H9 (cell line): Measurements from ENCODE around the gene SPINT2. TPM values are rescaled to one million over a fixed set of nuclear protein-coding genes. Genes with fewer than 3 reads are reported as not detected.

Experiments used
- DNase-seq: peaks from one replicate; pipeline ENCODE4 v3.0.0-alpha.2; 2017
- H2AFZ ChIP-seq: one replicate; pipeline ENCODE4 v1.6.1; 2013; ENCODE audit warnings: mild to moderate bottlenecking, low read length, control low read depth, moderate library complexity
- H2AK5ac ChIP-seq: 2 replicates; pipeline ENCODE4 v1.6.1; 2013; ENCODE audit warnings: low read length, control low read depth, mixed read lengths; ENCODE audit not compliant: insufficient read length
- H2BK120ac ChIP-seq: one replicate; pipeline ENCODE4 v1.6.1; 2013; ENCODE audit warnings: low read depth, mild to moderate bottlenecking, low read length, control low read depth, inconsistent platforms; ENCODE audit not compliant: poor library complexity, severe bottlenecking
- H2BK12ac ChIP-seq: 2 replicates; pipeline ENCODE4 v1.6.1; 2013; ENCODE audit warnings: low read length, control low read depth, mixed read lengths, low read depth; ENCODE audit not compliant: insufficient read length
- H2BK15ac ChIP-seq: 2 replicates; pipeline ENCODE4 v1.6.1; 2013; ENCODE audit warnings: low read depth, low read length, control low read depth
- H2BK20ac ChIP-seq: one replicate; pipeline ENCODE4 v1.6.1; 2013; ENCODE audit warnings: low read depth, mild to moderate bottlenecking, low read length, control low read depth, inconsistent platforms; ENCODE audit not compliant: poor library complexity, severe bottlenecking
- H2BK5ac ChIP-seq: 2 replicates; pipeline ENCODE4 v1.6.1; 2013; ENCODE audit warnings: low read length, control low read depth, mixed read lengths; ENCODE audit not compliant: insufficient read length
- H3K14ac ChIP-seq: 2 replicates; pipeline ENCODE4 v1.6.1; 2013; ENCODE audit warnings: low read length, control low read depth; ENCODE audit not compliant: insufficient read depth
- H3K18ac ChIP-seq: 2 replicates; pipeline ENCODE4 v1.6.1; 2013; ENCODE audit warnings: low read depth, mild to moderate bottlenecking, mixed read lengths, low read length, control low read depth; ENCODE audit not compliant: insufficient read length
- H3K23ac ChIP-seq: 2 replicates; pipeline ENCODE4 v1.6.1; 2013; ENCODE audit warnings: low read length, control low read depth, mixed read lengths, low read depth; ENCODE audit not compliant: insufficient read length
- H3K23me2 ChIP-seq: 2 replicates; pipeline ENCODE4 v1.6.1; 2013; ENCODE audit warnings: low read depth, mild to moderate bottlenecking, mixed read lengths, low read length, control low read depth; ENCODE audit not compliant: insufficient read length, poor library complexity, severe bottlenecking
- H3K27ac ChIP-seq: 2 replicates; pipeline ENCODE4 v1.5.1; 2013; ENCODE audit warnings: low read length, control low read depth, mixed read lengths, low read depth; ENCODE audit not compliant: insufficient read length
- H3K27me3 ChIP-seq: 2 replicates; pipeline ENCODE4 v1.6.1; 2013; ENCODE audit warnings: low read length, control low read depth, inconsistent platforms; ENCODE audit not compliant: insufficient read depth
- H3K4ac ChIP-seq: 2 replicates; pipeline ENCODE4 v1.6.1; 2013; ENCODE audit warnings: low read depth, mild to moderate bottlenecking, control low read depth, inconsistent platforms, low read length, moderate library complexity
- H3K4me1 ChIP-seq: 2 replicates; pipeline ENCODE4 v1.6.1; 2013; ENCODE audit warnings: low read length, control low read depth, inconsistent platforms; ENCODE audit not compliant: insufficient read depth
- H3K4me2 ChIP-seq: 2 replicates; pipeline ENCODE4 v1.6.1; 2013; ENCODE audit warnings: low read length, control low read depth, mixed read lengths; ENCODE audit not compliant: insufficient read length, insufficient read depth
- H3K56ac ChIP-seq: 2 replicates; pipeline ENCODE4 v1.6.1; 2013; ENCODE audit warnings: low read depth, mild to moderate bottlenecking, mixed read lengths, low read length, control low read depth; ENCODE audit not compliant: insufficient read length
- H3K79me1 ChIP-seq: 2 replicates; pipeline ENCODE4 v1.6.1; 2013; ENCODE audit warnings: low read depth, mild to moderate bottlenecking, moderate library complexity, low read length, control low read depth, inconsistent platforms; ENCODE audit not compliant: insufficient read depth, poor library complexity, severe bottlenecking
- H3K79me2 ChIP-seq: 2 replicates; pipeline ENCODE4 v1.6.1; 2013; ENCODE audit warnings: low read length, control low read depth, inconsistent platforms; ENCODE audit not compliant: insufficient read depth
- H3K9ac ChIP-seq: 2 replicates; pipeline ENCODE4 v1.6.1; 2013; ENCODE audit warnings: low read length, control low read depth, mixed read lengths; ENCODE audit not compliant: insufficient read length; ENCODE audit errors: extremely low read depth
- H3K9me3 ChIP-seq: one replicate; pipeline ENCODE4 v1.6.1; 2013; ENCODE audit warnings: low read depth, low read length, inconsistent platforms; ENCODE audit not compliant: control insufficient read depth
- H3T11ph ChIP-seq: one replicate; pipeline ENCODE4 v1.6.1; 2013; ENCODE audit warnings: mild to moderate bottlenecking, low read length, control low read depth, inconsistent platforms
- H4K20me1 ChIP-seq: one replicate; pipeline ENCODE4 v1.6.1; 2013; ENCODE audit not compliant: control insufficient read depth, insufficient read length, insufficient read depth
- H4K5ac ChIP-seq: 2 replicates; pipeline ENCODE4 v1.6.1; 2013; ENCODE audit warnings: low read depth, mild to moderate bottlenecking, mixed read lengths, low read length, control low read depth; ENCODE audit not compliant: insufficient read length
- H4K8ac ChIP-seq: replicated peaks from 2 replicates; pipeline ENCODE4 v1.6.1; 2013; ENCODE audit warnings: low read length, control low read depth, mixed read lengths, low read depth; ENCODE audit not compliant: insufficient read length
- H4K91ac ChIP-seq: 2 replicates; pipeline ENCODE4 v1.6.1; 2013; ENCODE audit warnings: low read depth, mild to moderate bottlenecking, moderate library complexity, mixed read lengths, low read length, control low read depth; ENCODE audit not compliant: insufficient read length
- H3K27ac Mint-ChIP-seq, 3 experiments: 2 replicates in 2 of 3; 3 replicates in 1 of 3; pipeline ENCODE4 v1.8.0; 2020 to 2021; ENCODE audit warnings: mixed read lengths in 3 of 3, mild to moderate bottlenecking in 1 of 3, moderate library complexity in 1 of 3
- H3K27me3 Mint-ChIP-seq: 2 replicates; pipeline ENCODE4 v1.8.0; 2021; ENCODE audit warnings: low read depth, mild to moderate bottlenecking, moderate library complexity, mixed read lengths
- H3K36me3 Mint-ChIP-seq, 3 experiments: 2 replicates in 2 of 3; 3 replicates in 1 of 3; pipeline ENCODE4 v1.8.0; 2020 to 2021; ENCODE audit warnings: low read depth in 3 of 3, mixed read lengths in 3 of 3; ENCODE audit not compliant: insufficient read depth in 1 of 3
- H3K4me1 Mint-ChIP-seq, 2 experiments: 2 replicates each; pipeline ENCODE4 v1.8.0; 2020; ENCODE audit warnings: mixed read lengths in 2 of 2
- H3K4me3 Mint-ChIP-seq, 2 experiments: 2 replicates in 1 of 2; 3 replicates in 1 of 2; pipeline ENCODE4 v1.8.0; 2020 to 2021; ENCODE audit warnings: mild to moderate bottlenecking in 2 of 2, mixed read lengths in 2 of 2, moderate library complexity in 1 of 2
- H3K9me3 Mint-ChIP-seq, 2 experiments: 2 replicates in 1 of 2; 3 replicates in 1 of 2; pipeline ENCODE4 v1.8.0; 2020; ENCODE audit warnings: mild to moderate bottlenecking in 2 of 2, mixed read lengths in 2 of 2, moderate library complexity in 1 of 2
- CTCF ChIP-seq: fragments of 200-600 bp; sonication (generic); conservative IDR thresholded peaks from 3 replicates; pipeline ENCODE4 v1.8.0; 2021; ENCODE audit warnings: antibody characterized with exemption, mild to moderate bottlenecking
- WGBS: extraction: QIAGEN DNeasy Blood & Tissue Kit; methylation state at CpG from one replicate; pipeline ENCODE4 v1.1.7; 2013; ENCODE audit warnings: missing lambda C conversion rate, low lambda C conversion rate, mixed read lengths; ENCODE audit not compliant: insufficient read length; ENCODE audit errors: extremely low coverage; 5-methylcytosine and 5-hydroxymethylcytosine counted together
- total RNA-seq: library from RNA; stranded (reverse); gene quantifications from 2 replicates; pipeline ENCODE4 v1.2.1, GENCODE V29; 2021

Gene SPINT2
- total RNA-seq, 1 experiment from 2014 or later = 283 TPM

- Histone ChIP-seq H3K9me3 (no peaks in the 10 kb centered on the region), H3K4ac (no peak overlapping the region), H3K4me1 (no peaks in the 10 kb centered on the region), H3K9ac (no peak overlapping the region), H3K23me2 (peaks cover 9% of the 10 kb centered on the region), H2AK5ac (no peak overlapping the region), H3K18ac (no peak overlapping the region), H2BK20ac (no peak overlapping the region), H4K5ac (no peak overlapping the region), H3K27ac (no peak overlapping the region), H2BK5ac (no peak overlapping the region), H4K8ac (no peak overlapping the region), H3K27me3 (peaks cover 2% of the 10 kb centered on the region; the same call in 1 of the 2 replicates), H3K79me1 (no peaks in the 10 kb centered on the region), H3T11ph (no peak overlapping the region), H2BK12ac (no peak overlapping the region), H3K23ac (no peak overlapping the region), H4K91ac (no peak overlapping the region), H3K56ac (no peak overlapping the region), H3K4me2 (no peak overlapping the region), H3K14ac (no peak overlapping the region), H2AFZ (no peak overlapping the region), H2BK120ac (no peak overlapping the region), H2BK15ac (no peak overlapping the region), H4K20me1 (no peaks in the 10 kb centered on the region), H3K79me2 (no peaks in the 10 kb centered on the region)
- TF ChIP-seq CTCF = no peak
- H3K36me3 Mint-ChIP-seq = peaks cover 5 to 16% (median 13%) of the 10 kb centered on the region in 3 experiments; a peak in 6 of 7 replicates
- no peak overlapping the region for H3K27ac Mint-ChIP-seq
- H3K4me1 Mint-ChIP-seq = peaks cover 7 to 12% of the 10 kb centered on the region in 2 experiments
- WGBS = no CpG with 5 or more reads among the region's 4 CpGs
- peaks cover 20% of the 10 kb centered on the region for H3K27me3 Mint-ChIP-seq
- no peaks in the 10 kb centered on the region for H3K9me3 Mint-ChIP-seq
- DNase-seq = no peak
- no peak overlapping the region for H3K4me3 Mint-ChIP-seq
Observed at GRCh38 chr19:38324431-38324830, 60.1 kb downstream of the SPINT2 start.
